ENCODE data around the gene CDKL4. TPM values are rescaled to one million over a fixed set of nuclear protein-coding genes. Genes with fewer than 3 reads are reported as not detected.

Gene CDKL4
- total and polyA plus RNA-seq, 2 of the 13 experiments (the other 11 are each of a cell fraction or from before 2014, with no cell fraction given) = 0.29 to 0.50 TPM

DNA sequence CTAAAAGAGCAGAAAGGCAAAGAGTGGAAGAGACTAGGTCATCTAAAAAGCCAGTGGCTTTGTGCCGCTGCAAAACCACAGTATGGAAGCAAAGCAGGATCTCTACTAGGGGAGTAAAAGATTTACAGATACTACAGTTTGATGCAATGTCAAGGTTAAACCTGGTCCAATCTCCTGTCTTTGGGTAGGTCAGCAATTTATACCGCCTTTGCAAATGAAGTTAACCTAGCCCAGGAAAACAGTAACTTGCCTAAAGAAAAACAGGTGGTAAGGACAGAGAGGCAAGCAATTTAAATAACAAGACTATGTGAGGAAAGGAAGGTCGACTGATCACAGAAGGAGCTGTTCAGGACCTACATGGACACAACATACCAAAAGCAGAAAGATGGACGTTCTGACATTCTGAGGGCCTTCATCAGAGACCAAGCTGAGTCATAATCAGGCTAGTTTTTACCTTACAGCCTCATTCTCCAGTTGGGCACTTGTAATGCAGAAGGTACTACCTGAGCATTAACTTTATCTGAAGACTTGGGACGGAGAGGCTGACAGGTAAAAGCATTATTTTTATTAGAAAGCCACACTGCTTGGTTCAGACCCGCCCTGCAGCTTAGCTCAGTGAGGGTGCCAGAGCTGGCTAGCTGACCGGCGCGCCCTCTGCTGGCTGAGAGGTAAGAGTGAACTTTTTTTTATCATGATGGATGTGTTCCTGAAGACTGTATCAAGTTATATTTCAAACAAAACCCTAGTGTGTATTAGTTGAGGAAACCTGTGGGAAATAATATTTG is 15.9 kb downstream of the CDKL4 start (continued):
- TF ChIP-seq E2F1 (CRISPR knock-in tag; IDR thresholded peaks at IDR 0.05) = no peak
- no peak; the same call in 1 of the 2 replicates for TF ChIP-seq FOXP4 (CRISPR knock-in tag; IDR thresholded peaks at IDR 0.05)
- no peak for TF ChIP-seq ZNF619 (CRISPR knock-in tag; IDR thresholded peaks at IDR 0.05)
- TF ChIP-seq ELF3 (CRISPR knock-in tag; IDR thresholded peaks at IDR 0.05) = peak; percentile 54
- TF ChIP-seq ARID5B (CRISPR knock-in tag; IDR thresholded peaks at IDR 0.05) = peak; percentile 76
- no peak for TF ChIP-seq KDM6A (CRISPR knock-in tag; IDR thresholded peaks at IDR 0.05; ENCODE audit: low read depth)
- TF ChIP-seq CEBPG (CRISPR knock-in tag; IDR thresholded peaks at IDR 0.05) = peak; percentile 2; the same call in 1 of the 2 replicates
- no peak for TF ChIP-seq POGZ (CRISPR knock-in tag; IDR thresholded peaks at IDR 0.05)
- TF ChIP-seq, protein P1, sequence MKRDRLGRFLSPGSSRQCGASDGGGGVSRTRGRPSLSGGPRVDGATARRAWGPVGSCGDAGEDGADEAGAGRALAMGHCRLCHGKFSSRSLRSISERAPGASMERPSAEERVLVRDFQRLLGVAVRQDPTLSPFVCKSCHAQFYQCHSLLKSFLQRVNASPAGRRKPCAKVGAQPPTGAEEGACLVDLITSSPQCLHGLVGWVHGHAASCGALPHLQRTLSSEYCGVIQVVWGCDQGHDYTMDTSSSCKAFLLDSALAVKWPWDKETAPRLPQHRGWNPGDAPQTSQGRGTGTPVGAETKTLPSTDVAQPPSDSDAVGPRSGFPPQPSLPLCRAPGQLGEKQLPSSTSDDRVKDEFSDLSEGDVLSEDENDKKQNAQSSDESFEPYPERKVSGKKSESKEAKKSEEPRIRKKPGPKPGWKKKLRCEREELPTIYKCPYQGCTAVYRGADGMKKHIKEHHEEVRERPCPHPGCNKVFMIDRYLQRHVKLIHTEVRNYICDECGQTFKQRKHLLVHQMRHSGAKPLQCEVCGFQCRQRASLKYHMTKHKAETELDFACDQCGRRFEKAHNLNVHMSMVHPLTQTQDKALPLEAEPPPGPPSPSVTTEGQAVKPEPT (CRISPR knock-in tag; IDR thresholded peaks at IDR 0.05; ENCODE audit: low read depth) = no peak
- peak; percentile 37; the same call in 1 of the 2 replicates for TF ChIP-seq ZFX (CRISPR knock-in tag; IDR thresholded peaks at IDR 0.05; ENCODE audit: low read depth)
- TF ChIP-seq ZNF781 (CRISPR knock-in tag; IDR thresholded peaks at IDR 0.05; ENCODE audit: borderline replicate concordance, not compliant biosample characterization) = peak; percentile 65
- TF ChIP-seq NCOA1 (CRISPR knock-in tag; IDR thresholded peaks at IDR 0.05) = no peak
- TF ChIP-seq ZNF879 (CRISPR knock-in tag; IDR thresholded peaks at IDR 0.05) = no peak
- no peak for TF ChIP-seq GRHL1 (CRISPR knock-in tag; conservative IDR thresholded peaks at IDR 0.05)
- no peak for TF ChIP-seq EP300 (IDR thresholded peaks at IDR 0.05; ENCODE audit: low read depth in 2 of 2, low read length in 2 of 2)
- no peak for TF ChIP-seq EP300 (CRISPR knock-in tag; IDR thresholded peaks at IDR 0.05; ENCODE audit: borderline replicate concordance)
- no peak for TF ChIP-seq HNRNPK (IDR thresholded peaks at IDR 0.05; ENCODE audit: low read depth, low read length, poor library complexity, severe bottlenecking)

Measured in HepG2 (cell line).